Central memory CD4-positive, alpha-beta T cell (primary cell): ENCODE measurements around the gene RFFL.

ENCODE experiments used
- DNase-seq: peaks from one replicate; pipeline ENCODE4 v3.0.0; 2022

The RFFL gene

GRCh38 chr17:34961093-34961911 lies 102.2 kb downstream of the RFFL start, which contains the start of the genes CCT6B and ZNF830:
Gene CCT6B (minus strand): TSS chr17:34961460. CDS start chr17:34961393, 67 bp downstream.
Gene ZNF830 (plus strand): TSS chr17:34961540. CDS start chr17:34961567, 27 bp downstream.
- DNase-seq, result peak; percentile 91

GRCh38 chr17:34958438-34958837 lies 105.1 kb downstream of the RFFL start:
- no peak for DNase-seq
